ENCODE data around the gene CCHCR1.

DNA sequence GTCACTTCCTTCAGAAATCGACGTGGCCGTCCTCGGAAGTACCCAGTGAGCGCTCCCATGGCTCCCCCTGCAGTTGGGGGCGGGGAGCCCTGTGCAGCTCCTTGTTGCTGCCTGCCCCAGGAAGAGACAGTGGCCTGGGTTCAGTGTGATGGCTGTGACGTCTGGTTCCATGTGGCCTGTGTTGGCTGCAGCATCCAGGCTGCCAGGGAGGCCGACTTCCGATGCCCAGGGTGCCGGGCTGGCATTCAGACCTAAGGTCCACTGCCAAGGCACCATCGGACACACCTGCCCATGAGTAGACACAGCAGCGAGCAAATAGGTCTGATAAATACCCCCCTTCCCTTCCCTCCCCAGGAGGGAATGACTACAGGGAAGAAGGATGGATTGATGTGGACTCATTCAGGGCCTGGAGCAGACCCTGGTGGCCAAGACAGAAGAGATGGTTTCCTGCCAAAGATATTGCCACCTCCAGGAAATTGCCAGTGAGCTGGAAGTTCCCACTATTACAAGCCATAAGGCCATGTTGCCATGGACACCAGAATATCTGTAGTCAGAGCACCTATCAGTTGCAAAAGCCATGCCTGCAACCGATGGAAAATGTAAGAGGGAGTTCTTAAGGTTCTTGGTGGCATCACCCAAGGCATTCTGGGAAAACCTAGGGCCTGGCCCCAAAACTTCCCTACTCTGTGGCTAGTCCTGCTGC is 5.0 kb upstream of the CCHCR1 start:
- TF ChIP-seq, protein P1, sequence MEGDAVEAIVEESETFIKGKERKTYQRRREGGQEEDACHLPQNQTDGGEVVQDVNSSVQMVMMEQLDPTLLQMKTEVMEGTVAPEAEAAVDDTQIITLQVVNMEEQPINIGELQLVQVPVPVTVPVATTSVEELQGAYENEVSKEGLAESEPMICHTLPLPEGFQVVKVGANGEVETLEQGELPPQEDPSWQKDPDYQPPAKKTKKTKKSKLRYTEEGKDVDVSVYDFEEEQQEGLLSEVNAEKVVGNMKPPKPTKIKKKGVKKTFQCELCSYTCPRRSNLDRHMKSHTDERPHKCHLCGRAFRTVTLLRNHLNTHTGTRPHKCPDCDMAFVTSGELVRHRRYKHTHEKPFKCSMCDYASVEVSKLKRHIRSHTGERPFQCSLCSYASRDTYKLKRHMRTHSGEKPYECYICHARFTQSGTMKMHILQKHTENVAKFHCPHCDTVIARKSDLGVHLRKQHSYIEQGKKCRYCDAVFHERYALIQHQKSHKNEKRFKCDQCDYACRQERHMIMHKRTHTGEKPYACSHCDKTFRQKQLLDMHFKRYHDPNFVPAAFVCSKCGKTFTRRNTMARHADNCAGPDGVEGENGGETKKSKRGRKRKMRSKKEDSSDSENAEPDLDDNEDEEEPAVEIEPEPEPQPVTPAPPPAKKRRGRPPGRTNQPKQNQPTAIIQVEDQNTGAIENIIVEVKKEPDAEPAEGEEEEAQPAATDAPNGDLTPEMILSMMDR (IDR thresholded peaks at IDR 0.05) = no peak
- TF ChIP-seq POLR2A (IDR thresholded peaks at IDR 0.05) (no peak), POLR2AphosphoS5 (IDR thresholded peaks at IDR 0.05) (no peak)
